ENCODE measurements around the gene VGLL1. TPM values are rescaled to one million over a fixed set of nuclear protein-coding genes. Genes with fewer than 3 reads are reported as not detected.

Gene VGLL1
- total RNA-seq, 1 donor from 2014 or later: not detected

- POLR2A ChIA-PET: no interaction called here
- Mint-ChIP-seq H3K27me3 (no peaks in the 10 kb centered on the region), H3K36me3 (ENCODE audit: low read depth) (no peaks in the 10 kb centered on the region), H3K27ac (no peak overlapping the region), H3K9me3 (no peaks in the 10 kb centered on the region), H3K4me1 (no peaks in the 10 kb centered on the region), H3K4me3 (no peak overlapping the region)
- CTCF ChIA-PET: no interaction called here
- ATAC-seq (ENCODE audit: low read depth) (no peak), DNase-seq (no peak)
- no peak for TF ChIP-seq CTCF (IDR thresholded peaks at IDR 0.05)
- intact Hi-C loops (cut with micrococcal nuclease): no loop called here
These were observed 14.4 kb downstream of the VGLL1 start for GRCh38 chrX:136546371-136546781.

GRCh38 chrX:136549226-136549625 is 17.2 kb downstream of the VGLL1 start:
- Mint-ChIP-seq H3K36me3 (ENCODE audit: low read depth) (no peaks in the 10 kb centered on the region), H3K27me3 (no peaks in the 10 kb centered on the region), H3K4me3 (no peak overlapping the region), H3K9me3 (no peaks in the 10 kb centered on the region), H3K4me1 (no peaks in the 10 kb centered on the region), H3K27ac (no peak overlapping the region)
- no peak for ATAC-seq (ENCODE audit: low read depth)
- no peak for TF ChIP-seq CTCF (IDR thresholded peaks at IDR 0.05)
- DNase-seq: no peak
- CTCF ChIA-PET: no interaction called here
- POLR2A ChIA-PET: no interaction called here
- intact Hi-C loops (cut with micrococcal nuclease): no loop called here

- ChIA-PET CTCF (no interaction called here), POLR2A (no interaction called here)
- H3K4me1 Mint-ChIP-seq: no peaks in the 10 kb centered on the region
- no peak overlapping the region for H3K4me3 Mint-ChIP-seq
- H3K27ac Mint-ChIP-seq: no peak overlapping the region
- intact Hi-C loops (cut with micrococcal nuclease): no loop called here
- H3K27me3 Mint-ChIP-seq: no peaks in the 10 kb centered on the region
- ATAC-seq (ENCODE audit: low read depth) (no peak), DNase-seq (no peak)
- no peaks in the 10 kb centered on the region for H3K36me3 Mint-ChIP-seq (ENCODE audit: low read depth)
- TF ChIP-seq CTCF (IDR thresholded peaks at IDR 0.05): no peak
- H3K9me3 Mint-ChIP-seq: no peaks in the 10 kb centered on the region
These were observed 19.4 kb downstream of the VGLL1 start for GRCh38 chrX:136551410-136551809.

- POLR2A ChIA-PET: no interaction called here
- H3K4me1 Mint-ChIP-seq: no peaks in the 10 kb centered on the region
- H3K4me3 Mint-ChIP-seq: no peak overlapping the region
- no peak for TF ChIP-seq CTCF (IDR thresholded peaks at IDR 0.05)
- ATAC-seq (ENCODE audit: low read depth) (no peak), DNase-seq (no peak)
- no peaks in the 10 kb centered on the region for H3K36me3 Mint-ChIP-seq (ENCODE audit: low read depth)
- intact Hi-C loops (cut with micrococcal nuclease): no loop called here
- H3K9me3 Mint-ChIP-seq: no peaks in the 10 kb centered on the region
- H3K27me3 Mint-ChIP-seq: no peaks in the 10 kb centered on the region
- no peak overlapping the region for H3K27ac Mint-ChIP-seq
- CTCF ChIA-PET: no interaction called here
These were observed 23.7 kb downstream of the VGLL1 start for GRCh38 chrX:136555694-136556093.

- Mint-ChIP-seq H3K27me3 (no peaks in the 10 kb centered on the region), H3K9me3 (no peaks in the 10 kb centered on the region), H3K4me3 (no peak overlapping the region), H3K4me1 (no peaks in the 10 kb centered on the region), H3K27ac (no peak overlapping the region), H3K36me3 (ENCODE audit: low read depth) (no peaks in the 10 kb centered on the region)
- intact Hi-C loops (cut with micrococcal nuclease): no loop called here
- no peak for ATAC-seq (ENCODE audit: low read depth)
- CTCF ChIA-PET: interaction anchor here (0.7 kb wide), 1 partner anchor 543 kb away, joined by 3 read pairs; no protein-coding TSS in a partner anchor
- no peak for TF ChIP-seq CTCF (IDR thresholded peaks at IDR 0.05)
- DNase-seq: no peak
- POLR2A ChIA-PET: no interaction called here
These were observed 40.0 kb downstream of the VGLL1 start for GRCh38 chrX:136572030-136572429.
